H1 (cell line): ENCODE results near the gene S100A8. TPM values are rescaled to one million over a fixed set of nuclear protein-coding genes. Genes with fewer than 3 reads are reported as not detected.

ENCODE experiments used
- POLR2AphosphoS5 ChIP-seq: IDR thresholded peaks from 2 replicates; pipeline ENCODE4 v1.6.1; 2011; ENCODE audit warnings: low read depth, low read length
- RAD21 ChIP-seq, 2 experiments: IDR thresholded peaks in 1 of 2; conservative IDR thresholded peaks in 1 of 2; 2 replicates each; pipeline ENCODE4 v1.6.1; 2011; ENCODE audit warnings: low read depth in 2 of 2, low read length in 2 of 2, improper control_type of control experiment in 1 of 2, inconsistent platforms in 1 of 2, mild to moderate bottlenecking in 1 of 2, moderate library complexity in 1 of 2
- TAF1 ChIP-seq: IDR thresholded peaks from 2 replicates; pipeline ENCODE4 v1.6.1; 2011; ENCODE audit warnings: mild to moderate bottlenecking, low read depth, low read length
- polyA plus RNA-seq, 7 experiments: library from polyadenylated mRNA; depleted of rRNA in 3 of 7; stranded (reverse) in 5 of 7; unstranded in 2 of 7; fragments of >200 nt in 5 of 7; fragments of 200-250 nt in 2 of 7; gene quantifications; 1 replicate in 5 of 7; 2 replicates in 1 of 7; 4 replicates in 1 of 7; pipeline versions ENCODE4 v1.2.1 to v1.2.3, GENCODE V29; 2011 to 2013; ENCODE audit warnings: missing spikeins in 2 of 7, mixed read lengths in 2 of 7
- total RNA-seq: library from RNA; stranded (reverse); fragmentation: NEBNext Ultra II Directional; extraction: Animal tissue kit (Norgen Biotek cat#: 25700); gene quantifications from 2 replicates; pipeline ENCODE4 v1.2.1, GENCODE V29; 2021
- TF ChIP-seq, protein P1 (sequence below): fragments of 300-600 bp; sonication (generic); IDR thresholded peaks from 2 replicates; pipeline ENCODE4 v1.7.1; 2012; ENCODE audit warnings: low read length, moderate library complexity, mild to moderate bottlenecking, inconsistent platforms; ENCODE audit not compliant: insufficient replicate concordance

Gene S100A8
- total and polyA plus RNA-seq, 2 of the 8 experiments (the other 6 are each of a cell fraction or from before 2014, with no cell fraction given) = not detected

DNA sequence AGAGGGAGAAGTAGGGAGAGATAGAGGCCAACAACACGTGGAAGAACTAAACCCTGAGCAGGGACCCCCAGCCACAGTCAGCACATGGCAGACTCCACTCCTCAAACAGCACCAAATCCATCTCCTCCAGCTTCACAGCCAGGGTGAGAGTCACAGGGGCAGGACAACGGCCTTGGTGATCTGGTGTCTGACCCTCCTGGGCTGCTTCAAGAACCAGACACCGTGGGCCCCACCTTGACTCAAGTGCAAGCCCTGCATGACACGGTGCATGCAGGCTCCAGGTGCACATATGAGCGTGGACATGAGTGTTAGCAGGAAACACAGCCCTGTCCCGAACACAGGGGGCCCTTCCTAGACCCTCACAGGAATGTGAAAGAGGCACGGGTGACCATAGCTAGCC, 47.7 kb upstream of the S100A8 start (continued):
- TF ChIP-seq, protein P1, sequence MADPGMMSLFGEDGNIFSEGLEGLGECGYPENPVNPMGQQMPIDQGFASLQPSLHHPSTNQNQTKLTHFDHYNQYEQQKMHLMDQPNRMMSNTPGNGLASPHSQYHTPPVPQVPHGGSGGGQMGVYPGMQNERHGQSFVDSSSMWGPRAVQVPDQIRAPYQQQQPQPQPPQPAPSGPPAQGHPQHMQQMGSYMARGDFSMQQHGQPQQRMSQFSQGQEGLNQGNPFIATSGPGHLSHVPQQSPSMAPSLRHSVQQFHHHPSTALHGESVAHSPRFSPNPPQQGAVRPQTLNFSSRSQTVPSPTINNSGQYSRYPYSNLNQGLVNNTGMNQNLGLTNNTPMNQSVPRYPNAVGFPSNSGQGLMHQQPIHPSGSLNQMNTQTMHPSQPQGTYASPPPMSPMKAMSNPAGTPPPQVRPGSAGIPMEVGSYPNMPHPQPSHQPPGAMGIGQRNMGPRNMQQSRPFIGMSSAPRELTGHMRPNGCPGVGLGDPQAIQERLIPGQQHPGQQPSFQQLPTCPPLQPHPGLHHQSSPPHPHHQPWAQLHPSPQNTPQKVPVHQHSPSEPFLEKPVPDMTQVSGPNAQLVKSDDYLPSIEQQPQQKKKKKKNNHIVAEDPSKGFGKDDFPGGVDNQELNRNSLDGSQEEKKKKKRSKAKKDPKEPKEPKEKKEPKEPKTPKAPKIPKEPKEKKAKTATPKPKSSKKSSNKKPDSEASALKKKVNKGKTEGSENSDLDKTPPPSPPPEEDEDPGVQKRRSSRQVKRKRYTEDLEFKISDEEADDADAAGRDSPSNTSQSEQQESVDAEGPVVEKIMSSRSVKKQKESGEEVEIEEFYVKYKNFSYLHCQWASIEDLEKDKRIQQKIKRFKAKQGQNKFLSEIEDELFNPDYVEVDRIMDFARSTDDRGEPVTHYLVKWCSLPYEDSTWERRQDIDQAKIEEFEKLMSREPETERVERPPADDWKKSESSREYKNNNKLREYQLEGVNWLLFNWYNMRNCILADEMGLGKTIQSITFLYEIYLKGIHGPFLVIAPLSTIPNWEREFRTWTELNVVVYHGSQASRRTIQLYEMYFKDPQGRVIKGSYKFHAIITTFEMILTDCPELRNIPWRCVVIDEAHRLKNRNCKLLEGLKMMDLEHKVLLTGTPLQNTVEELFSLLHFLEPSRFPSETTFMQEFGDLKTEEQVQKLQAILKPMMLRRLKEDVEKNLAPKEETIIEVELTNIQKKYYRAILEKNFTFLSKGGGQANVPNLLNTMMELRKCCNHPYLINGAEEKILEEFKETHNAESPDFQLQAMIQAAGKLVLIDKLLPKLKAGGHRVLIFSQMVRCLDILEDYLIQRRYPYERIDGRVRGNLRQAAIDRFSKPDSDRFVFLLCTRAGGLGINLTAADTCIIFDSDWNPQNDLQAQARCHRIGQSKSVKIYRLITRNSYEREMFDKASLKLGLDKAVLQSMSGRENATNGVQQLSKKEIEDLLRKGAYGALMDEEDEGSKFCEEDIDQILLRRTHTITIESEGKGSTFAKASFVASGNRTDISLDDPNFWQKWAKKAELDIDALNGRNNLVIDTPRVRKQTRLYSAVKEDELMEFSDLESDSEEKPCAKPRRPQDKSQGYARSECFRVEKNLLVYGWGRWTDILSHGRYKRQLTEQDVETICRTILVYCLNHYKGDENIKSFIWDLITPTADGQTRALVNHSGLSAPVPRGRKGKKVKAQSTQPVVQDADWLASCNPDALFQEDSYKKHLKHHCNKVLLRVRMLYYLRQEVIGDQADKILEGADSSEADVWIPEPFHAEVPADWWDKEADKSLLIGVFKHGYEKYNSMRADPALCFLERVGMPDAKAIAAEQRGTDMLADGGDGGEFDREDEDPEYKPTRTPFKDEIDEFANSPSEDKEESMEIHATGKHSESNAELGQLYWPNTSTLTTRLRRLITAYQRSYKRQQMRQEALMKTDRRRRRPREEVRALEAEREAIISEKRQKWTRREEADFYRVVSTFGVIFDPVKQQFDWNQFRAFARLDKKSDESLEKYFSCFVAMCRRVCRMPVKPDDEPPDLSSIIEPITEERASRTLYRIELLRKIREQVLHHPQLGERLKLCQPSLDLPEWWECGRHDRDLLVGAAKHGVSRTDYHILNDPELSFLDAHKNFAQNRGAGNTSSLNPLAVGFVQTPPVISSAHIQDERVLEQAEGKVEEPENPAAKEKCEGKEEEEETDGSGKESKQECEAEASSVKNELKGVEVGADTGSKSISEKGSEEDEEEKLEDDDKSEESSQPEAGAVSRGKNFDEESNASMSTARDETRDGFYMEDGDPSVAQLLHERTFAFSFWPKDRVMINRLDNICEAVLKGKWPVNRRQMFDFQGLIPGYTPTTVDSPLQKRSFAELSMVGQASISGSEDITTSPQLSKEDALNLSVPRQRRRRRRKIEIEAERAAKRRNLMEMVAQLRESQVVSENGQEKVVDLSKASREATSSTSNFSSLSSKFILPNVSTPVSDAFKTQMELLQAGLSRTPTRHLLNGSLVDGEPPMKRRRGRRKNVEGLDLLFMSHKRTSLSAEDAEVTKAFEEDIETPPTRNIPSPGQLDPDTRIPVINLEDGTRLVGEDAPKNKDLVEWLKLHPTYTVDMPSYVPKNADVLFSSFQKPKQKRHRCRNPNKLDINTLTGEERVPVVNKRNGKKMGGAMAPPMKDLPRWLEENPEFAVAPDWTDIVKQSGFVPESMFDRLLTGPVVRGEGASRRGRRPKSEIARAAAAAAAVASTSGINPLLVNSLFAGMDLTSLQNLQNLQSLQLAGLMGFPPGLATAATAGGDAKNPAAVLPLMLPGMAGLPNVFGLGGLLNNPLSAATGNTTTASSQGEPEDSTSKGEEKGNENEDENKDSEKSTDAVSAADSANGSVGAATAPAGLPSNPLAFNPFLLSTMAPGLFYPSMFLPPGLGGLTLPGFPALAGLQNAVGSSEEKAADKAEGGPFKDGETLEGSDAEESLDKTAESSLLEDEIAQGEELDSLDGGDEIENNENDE = no peak
- TF ChIP-seq RAD21 (IDR thresholded peaks at IDR 0.05 in 1 of 2, conservative IDR thresholded peaks at IDR 0.05 in 1 of 2; ENCODE audit: low read depth in 2 of 2, low read length in 2 of 2) = no peak
- no peak for TF ChIP-seq POLR2AphosphoS5
- no peak for TF ChIP-seq TAF1
